HG03378 (cell line): ENCODE measurements around the gene CLPSL2.

Source experiments
- ATAC-seq: cut with Tn5 transposase; IDR thresholded peaks from one replicate; pipeline ENCODE4 v1.9.1; 2021; ENCODE audit warnings: mild to moderate bottlenecking, moderate library complexity; ENCODE audit not compliant: unreplicated experiment

The CLPSL2 gene

GRCh38 chr6:35786272-35786671 lies 9.9 kb downstream of the CLPSL2 start:
- no peak for ATAC-seq

- no peak for ATAC-seq
These were observed 10.4 kb downstream of the CLPSL2 start for GRCh38 chr6:35786810-35787209.

DNA sequence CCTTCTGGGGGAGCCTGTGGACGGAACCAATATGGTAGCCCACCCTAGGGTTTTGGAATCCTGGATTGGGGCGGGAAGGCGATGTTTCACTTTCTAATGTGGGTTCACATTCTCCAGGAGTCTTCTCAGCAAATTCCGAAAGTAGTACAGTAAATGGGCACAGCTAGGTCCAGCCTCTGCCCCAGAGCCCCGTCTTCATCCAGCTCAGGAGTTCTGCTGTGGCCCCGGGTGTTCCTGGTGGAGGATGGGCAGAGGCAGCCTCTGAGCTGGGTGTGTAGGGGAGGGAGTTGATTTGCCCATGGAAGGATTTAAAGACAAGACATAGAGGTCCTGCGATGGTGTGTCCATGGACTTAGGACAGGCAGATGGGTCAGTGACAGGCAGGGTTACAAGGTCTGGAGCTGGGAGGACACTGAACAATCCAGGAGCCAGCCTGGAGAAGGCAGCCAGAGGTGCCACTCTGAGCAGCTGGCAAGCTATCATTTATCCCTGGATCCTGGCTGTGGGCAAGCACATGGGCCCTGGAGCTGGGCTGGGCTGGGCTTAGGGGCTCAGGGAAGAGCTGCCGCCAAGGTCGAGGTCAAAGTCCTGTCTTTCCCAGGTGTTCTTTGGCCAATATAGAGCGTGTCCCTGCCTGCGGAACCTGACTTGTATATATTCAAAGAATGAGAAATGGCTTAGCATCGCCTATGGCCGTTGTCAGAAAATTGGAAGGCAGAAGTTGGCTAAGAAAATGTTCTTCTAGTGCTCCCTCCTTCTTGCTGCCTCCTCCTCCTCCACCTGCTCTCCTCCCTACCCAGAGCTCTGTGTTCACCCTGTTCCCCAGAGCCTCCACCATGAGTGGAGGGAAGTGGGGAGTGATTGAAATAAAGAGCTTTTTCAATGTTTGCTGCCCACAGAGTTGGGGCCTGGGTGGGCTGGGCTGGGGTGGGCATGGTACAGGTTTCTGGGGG lies 11.1 kb downstream of the CLPSL2 start:
- no peak for ATAC-seq

- ATAC-seq: no peak
These were observed 12.1 kb downstream of the CLPSL2 start for GRCh38 chr6:35788423-35788982.

GRCh38 chr6:35790683-35791082 lies 14.3 kb downstream of the CLPSL2 start:
- ATAC-seq: no peak

DNA sequence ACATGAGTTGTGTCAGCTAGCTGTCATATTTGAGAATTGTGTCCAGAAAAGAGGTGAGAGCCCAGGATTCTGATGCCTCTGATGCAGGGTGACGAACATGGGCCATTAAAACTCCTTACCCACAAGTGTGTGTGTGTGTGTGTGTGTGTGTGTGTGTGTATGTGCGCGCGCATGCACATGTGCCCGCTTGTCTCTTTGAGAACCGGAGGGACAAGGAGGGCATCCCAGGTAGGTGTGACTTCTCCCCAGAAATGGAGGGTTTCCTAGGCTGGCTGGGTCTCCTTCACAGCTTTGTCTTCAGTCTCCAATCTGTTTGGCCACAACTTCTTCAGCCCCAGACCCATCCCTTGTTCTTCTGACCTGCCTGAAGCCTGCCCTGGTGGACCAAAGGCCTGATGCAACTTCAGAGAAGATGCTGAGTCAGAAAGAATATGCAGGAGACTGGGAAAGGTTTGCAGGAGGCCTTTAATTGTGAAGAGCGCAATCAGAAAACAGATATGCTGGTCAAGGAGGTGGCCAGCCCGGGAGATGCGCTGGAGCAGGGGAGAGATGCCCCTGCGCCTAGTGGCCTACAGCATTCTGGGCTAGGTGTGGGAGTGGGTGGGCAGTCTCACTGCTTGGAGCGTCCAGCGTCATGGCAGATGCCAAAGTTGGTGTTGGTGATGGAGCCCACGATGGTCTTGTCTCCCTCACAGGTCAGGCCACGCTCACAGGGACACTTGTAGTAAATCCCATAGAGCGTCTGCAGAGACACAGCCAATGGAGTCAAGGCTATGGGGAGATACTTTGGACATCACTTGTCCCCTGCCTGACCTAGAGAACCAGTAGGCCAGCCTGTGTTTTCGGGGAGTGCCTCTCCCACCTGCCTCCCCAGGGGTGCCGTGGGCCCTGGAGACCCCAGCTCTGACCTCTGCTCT lies 18.4 kb downstream of the CLPSL2 start:
- no peak for ATAC-seq

DNA sequence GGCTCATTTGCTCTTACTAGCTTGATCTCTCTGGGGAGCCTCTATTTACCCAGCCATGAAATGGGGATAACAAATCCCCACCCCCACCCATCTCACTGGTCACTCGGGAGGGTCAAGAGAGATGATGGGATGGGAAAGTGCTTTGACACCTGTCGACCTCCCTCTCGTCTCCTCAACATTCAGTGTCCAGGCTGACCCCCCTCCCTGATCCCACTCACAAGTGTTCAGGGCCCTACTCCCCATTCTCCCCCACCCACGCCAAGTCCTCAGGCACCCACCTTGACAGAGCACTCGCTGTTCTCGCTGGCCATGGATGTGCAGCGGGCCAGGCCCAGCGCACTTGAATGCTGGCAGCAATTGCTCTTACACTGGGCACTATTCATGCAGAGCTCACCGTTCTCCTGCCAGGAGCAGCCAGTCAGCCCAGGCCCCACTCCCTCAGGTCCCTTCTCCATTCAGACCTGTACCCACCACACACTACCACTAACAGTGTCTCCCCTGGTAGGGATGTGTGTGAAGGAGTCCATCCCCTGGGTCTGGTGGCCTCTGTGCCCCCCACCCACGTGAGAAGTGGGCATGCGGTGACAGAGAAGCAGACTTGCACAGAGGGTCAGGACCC lies 19.2 kb downstream of the CLPSL2 start:
- ATAC-seq: no peak

GRCh38 chr6:35796236-35796635 lies 19.8 kb downstream of the CLPSL2 start:
- ATAC-seq: no peak

DNA sequence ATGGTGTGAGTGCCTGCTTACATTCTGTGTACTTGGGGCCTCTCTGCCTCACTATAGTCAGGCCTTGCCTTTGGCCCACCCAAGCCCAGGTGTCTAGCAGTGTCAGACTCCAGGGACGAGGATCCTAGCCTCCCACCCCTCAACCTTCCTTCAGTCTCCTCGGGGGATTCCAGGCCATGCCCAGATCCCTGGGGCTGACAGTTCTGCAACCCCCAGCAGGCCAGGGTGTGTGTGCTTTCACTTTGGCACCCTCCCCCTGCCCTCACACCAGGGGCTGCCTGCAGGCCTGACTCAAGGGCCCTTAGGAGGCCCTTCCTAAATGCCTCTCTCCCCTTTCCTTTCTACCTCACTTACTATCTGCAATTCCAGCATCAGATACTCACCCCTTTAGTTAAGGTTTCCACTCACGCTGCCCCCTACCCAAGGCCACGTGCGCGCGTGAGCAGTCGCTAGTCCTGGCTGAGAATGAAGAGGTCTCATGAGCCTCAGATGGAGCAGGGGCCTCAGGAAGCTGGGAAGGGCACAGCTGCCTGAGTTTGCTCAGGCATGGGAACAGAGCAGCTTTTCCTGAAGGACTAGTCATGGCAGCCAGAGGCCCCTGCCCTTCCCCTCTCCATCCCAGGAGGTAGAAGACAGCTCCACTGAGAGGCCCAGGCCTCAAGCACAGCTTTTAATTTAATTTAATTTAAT lies 21.6 kb downstream of the CLPSL2 start:
- ATAC-seq: no peak

DNA sequence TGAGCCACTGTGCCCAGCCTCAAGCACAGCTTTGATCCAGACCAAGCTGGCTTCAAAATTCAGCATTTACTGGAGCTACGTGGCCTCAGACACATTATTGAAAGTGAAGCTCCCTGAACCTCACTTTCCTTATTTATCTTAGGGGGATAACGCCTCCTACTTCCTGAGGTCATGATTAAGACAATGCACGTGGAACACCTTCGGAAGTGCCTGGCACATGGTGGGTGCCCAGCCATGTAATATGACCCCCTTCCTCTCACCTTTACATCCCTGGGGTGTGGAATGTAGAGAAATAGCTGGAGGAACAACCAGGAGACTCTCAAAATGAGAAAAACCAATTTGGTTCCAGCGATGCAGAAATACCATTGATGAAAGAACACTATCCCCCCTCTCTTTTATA lies 22.3 kb downstream of the CLPSL2 start:
- ATAC-seq: no peak

DNA sequence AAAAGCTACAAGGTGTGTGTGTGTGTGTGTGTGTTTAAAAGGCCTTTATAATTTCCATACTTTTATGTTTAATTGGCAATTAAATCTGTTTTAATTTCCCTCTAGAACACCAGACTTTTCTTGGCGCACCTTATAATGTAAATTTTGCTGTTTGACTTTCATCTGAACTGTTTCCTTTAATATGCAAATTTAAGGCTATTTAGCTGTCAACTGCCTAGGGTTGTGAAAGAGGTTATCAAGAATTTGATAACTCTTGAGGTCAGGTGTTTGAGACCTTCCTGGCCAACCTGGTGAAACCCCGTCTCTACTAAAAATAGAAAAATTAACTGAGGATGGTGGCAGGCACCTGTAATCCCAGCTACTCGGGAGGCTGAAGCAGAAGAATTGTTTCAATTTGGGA lies 24.8 kb downstream of the CLPSL2 start:
- no peak for ATAC-seq

DNA sequence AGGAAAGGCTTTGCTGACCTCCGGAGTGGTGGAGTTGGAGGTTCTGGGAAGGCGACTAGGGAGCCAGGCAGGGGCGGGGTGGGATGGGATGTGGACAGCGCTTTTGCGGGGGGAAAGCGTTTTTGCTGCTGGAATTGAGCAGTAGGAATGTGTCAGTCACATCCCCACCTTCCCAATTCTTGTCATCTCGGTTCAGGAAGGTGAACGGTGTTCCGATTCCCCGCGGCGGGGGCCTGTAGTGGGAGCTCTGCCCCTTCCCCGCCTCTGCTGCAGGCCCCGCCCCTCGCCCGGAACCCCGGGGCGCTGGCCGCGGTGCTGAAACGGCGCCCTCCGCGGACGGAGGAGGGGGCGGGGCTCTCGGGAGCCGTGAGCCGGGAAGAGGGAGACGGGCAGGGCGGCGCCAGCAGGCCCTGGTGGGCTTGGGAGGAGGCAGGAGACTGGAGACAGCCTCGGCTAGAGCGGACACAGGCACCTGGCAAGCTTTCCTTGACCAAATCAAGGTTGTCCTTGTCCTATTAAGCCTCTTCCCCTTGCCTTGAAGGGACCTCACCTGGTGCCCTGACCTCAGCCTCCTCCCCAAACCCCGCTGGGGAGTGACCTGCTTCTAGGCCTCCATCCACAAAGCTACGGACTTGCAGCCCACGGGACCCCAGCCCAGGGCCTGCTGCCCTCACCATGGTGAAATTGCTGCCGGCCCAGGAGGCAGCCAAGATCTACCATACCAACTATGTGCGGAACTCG lies 28.8 kb downstream of the CLPSL2 start, which contains the start of gene LHFPL5:
LHFPL5 (plus strand) TSS at position 357 of the 741 bp plus-strand sequence; CDS start at position 676, 319 bp downstream.
- ATAC-seq: no peak

DNA sequence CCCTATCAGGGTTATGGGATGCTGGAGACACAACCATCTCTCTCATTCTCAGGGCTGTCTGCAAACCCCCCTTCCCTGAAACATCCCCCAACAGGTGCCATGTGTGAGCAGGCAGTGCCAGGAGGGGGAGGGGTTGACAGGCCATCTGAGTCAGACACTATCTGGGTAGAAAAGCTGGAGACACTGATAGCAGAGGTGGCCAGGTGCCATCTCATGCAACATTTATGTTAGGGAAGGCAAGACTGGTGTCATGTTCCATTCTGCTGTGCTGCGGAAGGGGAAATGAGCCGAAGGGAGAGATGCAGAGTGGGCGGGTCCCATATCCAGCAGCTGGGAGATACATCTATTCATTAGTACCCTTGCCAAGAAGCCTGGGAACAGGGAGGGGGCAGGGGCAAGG lies 32.3 kb downstream of the CLPSL2 start:
- no peak for ATAC-seq

DNA sequence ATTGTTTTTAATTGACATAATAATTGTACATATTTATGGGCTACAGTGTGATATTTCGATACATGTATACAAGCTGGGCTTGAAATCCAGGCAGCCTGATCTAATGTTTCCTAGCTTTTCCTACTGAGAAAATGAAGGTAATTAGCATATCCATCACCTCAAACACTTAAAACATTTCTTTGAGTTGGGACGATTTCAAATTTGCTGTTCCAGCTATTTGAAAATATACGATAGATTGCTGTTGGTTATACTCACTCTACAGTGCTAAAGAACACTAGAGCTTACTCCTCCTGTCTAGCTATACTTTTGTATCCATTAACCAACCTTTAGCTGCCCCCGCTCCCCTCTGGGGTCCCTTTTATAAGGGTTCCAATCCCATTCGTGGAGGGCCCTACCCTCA lies 33.4 kb downstream of the CLPSL2 start:
- ATAC-seq: no peak

GRCh38 chr6:35810971-35811698 lies 34.7 kb downstream of the CLPSL2 start:
- no peak for ATAC-seq

DNA sequence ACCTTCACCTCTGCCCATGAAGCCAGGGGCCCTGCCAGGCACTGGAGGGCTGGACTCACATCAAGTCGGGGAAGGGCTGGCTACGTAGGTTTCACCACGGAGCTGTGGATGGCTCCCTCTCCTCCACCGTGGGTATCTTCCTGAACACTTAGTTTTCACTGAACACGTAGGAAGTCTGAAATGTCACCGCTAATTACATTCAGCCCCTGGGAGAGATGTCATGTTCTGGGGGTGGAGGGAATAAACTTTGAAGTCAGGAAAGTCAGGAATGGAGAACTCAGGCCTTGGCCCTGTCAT lies 35.2 kb downstream of the CLPSL2 start:
- no peak for ATAC-seq

DNA sequence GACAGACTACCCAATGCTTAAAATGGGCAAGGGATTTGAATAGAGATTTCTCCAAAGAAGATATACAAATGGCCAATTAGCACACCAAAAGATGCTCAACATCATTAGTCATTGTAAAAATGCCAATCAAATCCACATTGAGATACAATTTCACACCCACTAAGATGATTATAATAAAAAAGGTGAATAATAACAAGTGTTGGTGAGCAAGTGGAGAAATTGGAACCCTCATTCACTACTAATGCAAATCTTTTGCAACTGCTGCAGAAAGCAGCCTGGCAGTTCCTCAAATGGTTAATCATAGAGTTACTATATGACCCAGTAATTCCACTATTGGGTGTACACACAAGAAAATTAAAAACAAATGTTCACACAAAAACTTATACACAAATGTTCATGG lies 41.1 kb downstream of the CLPSL2 start:
- no peak for ATAC-seq

DNA sequence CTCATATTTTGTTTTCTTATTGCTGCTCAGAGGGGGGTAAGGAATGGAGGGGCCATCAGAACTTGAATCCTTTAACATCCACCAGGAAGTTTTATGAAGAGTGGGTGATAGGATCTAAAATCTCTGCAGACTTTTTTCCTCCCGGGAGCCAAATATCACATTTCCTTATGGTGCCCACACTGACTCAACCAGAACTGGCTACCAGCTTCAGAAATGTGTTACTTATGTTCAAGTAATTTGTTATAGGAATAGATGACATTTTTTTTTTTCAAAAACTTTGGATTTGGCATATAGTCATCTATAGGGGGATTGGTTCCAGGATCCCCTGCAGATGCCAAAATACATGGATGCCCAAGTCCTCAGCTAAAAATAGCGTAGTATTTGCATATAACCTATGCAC lies 47.2 kb downstream of the CLPSL2 start:
- ATAC-seq: no peak

DNA sequence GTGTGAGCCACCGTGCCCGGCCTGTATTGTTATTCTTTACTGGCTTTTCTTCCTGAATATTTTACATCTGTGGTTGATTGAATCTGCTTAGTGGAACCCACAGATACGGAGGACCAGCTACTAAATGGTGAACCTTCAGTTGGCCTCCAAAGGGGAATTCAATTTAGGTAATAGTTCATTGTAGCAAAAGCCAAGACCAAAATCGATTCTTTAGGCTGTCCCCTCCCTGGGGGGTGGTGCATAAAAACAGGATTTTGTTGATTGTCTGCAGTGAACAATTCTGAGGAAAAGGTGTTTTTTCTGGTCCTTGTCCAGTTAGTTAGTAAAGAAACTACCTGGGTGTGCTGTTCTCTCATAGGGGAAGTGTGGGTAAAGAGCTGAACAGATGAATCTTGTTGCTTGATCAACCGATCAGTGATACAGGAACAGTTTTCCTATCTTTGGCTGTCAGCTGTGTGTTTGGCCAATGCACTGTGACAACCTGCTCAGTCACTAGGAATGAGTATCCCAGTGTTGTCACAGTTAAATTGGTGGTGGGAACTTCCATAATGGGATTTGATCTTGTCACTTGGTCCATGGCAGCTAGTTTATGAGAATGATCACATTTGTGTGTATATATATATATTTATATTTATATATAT lies 48.3 kb downstream of the CLPSL2 start:
- no peak for ATAC-seq
